Gastroesophageal sphincter (tissue), 4 donors: Measurements from ENCODE around the gene ACSS1. TPM values are rescaled to one million over a fixed set of nuclear protein-coding genes. Genes with fewer than 3 reads are reported as not detected.

Experiments used
- ATAC-seq: fragments of 150-250 bp; one replicate; pipeline ENCODE4 v1.9.1; 2016; ENCODE audit warnings: mild to moderate bottlenecking, moderate library complexity
- H3K27ac ChIP-seq, 4 donors: fragments of 200-600 bp; sonication (generic) in 3 of 4; 1 replicate in 3 of 4; 2 replicates in 1 of 4; pipeline ENCODE4 v1.5.1; 2016 to 2019
- H3K27me3 ChIP-seq: fragments of 200-600 bp; sonication (generic); one replicate; pipeline ENCODE4 v1.5.1; 2019
- H3K36me3 ChIP-seq, 2 donors: fragments of 200-600 bp; sonication (generic); one replicate each; pipeline ENCODE4 v1.5.1; 2019; ENCODE audit warnings: control low read depth in 1 of 2
- H3K4me1 ChIP-seq, 3 donors: fragments of 200-600 bp; sonication (generic); 1 replicate in 2 of 3; 2 replicates in 1 of 3; pipeline ENCODE4 v1.5.1; 2016 to 2019; ENCODE audit warnings: control low read depth in 2 of 3
- H3K4me3 ChIP-seq, 2 donors: fragments of 200-600 bp; sonication (generic); one replicate each; pipeline ENCODE4 v1.5.1; 2019; ENCODE audit warnings: mild to moderate bottlenecking in 1 of 2, moderate library complexity in 1 of 2
- H3K9me3 ChIP-seq, 3 donors: fragments of 200-600 bp; sonication (generic); one replicate each; pipeline ENCODE4 v1.5.1; 2017 to 2019; ENCODE audit warnings: control low read depth in 2 of 3
- EP300 ChIP-seq: sonication (generic); formaldehyde crosslinking; IDR thresholded peaks from one replicate; pipeline ENCODE4 v1.6.1; 2017; ENCODE audit warnings: antibody characterized with exemption, mild to moderate bottlenecking
- POLR2A ChIP-seq, 2 donors: fragments of 450-650 bp; IDR thresholded peaks; one replicate each; pipeline ENCODE4 v1.6.1; 2017; ENCODE audit warnings: antibody characterized with exemption in 2 of 2, mild to moderate bottlenecking in 2 of 2, moderate library complexity in 1 of 2
- POLR2AphosphoS5 ChIP-seq: sonication (generic); formaldehyde crosslinking; IDR thresholded peaks from one replicate; pipeline ENCODE4 v1.6.1; 2017; ENCODE audit warnings: antibody characterized with exemption
- WGBS, 2 donors: methylation state at CpG; one replicate each; pipeline ENCODE4 v1.1.5; 2018; ENCODE audit warnings: low coverage in 1 of 2; 5-methylcytosine and 5-hydroxymethylcytosine counted together
- total RNA-seq, 4 donors: library from RNA; depleted of rRNA; stranded (reverse); fragments of >200 nt; gene quantifications; one replicate each; pipeline ENCODE4 v1.1.0, GENCODE V29; 2016
- TF ChIP-seq, protein P1 (sequence below), 4 experiments: fragments of 200-600 bp in 2 of 4; fragments of 450-650 bp in 2 of 4; sonication (generic) in 1 of 4; IDR thresholded peaks; one replicate each; pipeline ENCODE4 v1.5.1; 2017 to 2019; ENCODE audit warnings: antibody characterized with exemption in 4 of 4, mild to moderate bottlenecking in 2 of 4, moderate library complexity in 2 of 4

The ACSS1 gene
- total RNA-seq, 4 donors from 2014 or later, result 44.7 to 105 (median 61.6) TPM

DNA sequence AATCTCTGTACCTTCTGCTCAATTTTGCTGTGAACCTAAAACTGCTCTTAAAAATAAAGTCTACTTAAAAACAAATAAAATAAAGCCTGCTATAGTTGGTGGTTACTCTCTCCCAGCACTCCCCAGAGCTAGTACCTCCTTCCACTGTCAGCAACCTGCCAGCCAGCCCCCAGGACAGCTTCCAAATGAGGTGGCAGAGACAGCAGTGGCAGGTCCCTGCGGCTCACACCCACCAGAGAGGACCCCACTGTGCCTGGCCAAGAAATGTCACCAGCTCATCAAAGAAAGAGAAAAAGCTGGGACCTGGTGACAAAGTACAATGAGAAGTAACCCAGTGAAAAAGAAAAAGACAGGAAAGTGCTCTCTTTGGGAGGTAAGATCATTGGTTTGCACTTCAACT, 80.6 kb downstream of the ACSS1 start:
- TF ChIP-seq EP300, result no peak
- no peak for TF ChIP-seq POLR2A (IDR thresholded peaks at IDR 0.05)
- TF ChIP-seq, protein P1, sequence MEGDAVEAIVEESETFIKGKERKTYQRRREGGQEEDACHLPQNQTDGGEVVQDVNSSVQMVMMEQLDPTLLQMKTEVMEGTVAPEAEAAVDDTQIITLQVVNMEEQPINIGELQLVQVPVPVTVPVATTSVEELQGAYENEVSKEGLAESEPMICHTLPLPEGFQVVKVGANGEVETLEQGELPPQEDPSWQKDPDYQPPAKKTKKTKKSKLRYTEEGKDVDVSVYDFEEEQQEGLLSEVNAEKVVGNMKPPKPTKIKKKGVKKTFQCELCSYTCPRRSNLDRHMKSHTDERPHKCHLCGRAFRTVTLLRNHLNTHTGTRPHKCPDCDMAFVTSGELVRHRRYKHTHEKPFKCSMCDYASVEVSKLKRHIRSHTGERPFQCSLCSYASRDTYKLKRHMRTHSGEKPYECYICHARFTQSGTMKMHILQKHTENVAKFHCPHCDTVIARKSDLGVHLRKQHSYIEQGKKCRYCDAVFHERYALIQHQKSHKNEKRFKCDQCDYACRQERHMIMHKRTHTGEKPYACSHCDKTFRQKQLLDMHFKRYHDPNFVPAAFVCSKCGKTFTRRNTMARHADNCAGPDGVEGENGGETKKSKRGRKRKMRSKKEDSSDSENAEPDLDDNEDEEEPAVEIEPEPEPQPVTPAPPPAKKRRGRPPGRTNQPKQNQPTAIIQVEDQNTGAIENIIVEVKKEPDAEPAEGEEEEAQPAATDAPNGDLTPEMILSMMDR (IDR thresholded peaks at IDR 0.05), result no peak
- no peak for TF ChIP-seq POLR2AphosphoS5
- H3K27me3 ChIP-seq, result no peaks in the 10 kb centered on the region
- ATAC-seq, result no peak
- H3K36me3 ChIP-seq, result peaks cover 0 to 77% of the 10 kb centered on the region in 2 donors
- H3K4me3 ChIP-seq, result no peak overlapping the region
- H3K27ac ChIP-seq, result no peak overlapping the region
- H3K9me3 ChIP-seq, result no peaks in the 10 kb centered on the region
- peaks cover 0 to 13% (median 0%) of the 10 kb centered on the region in 3 donors for H3K4me1 ChIP-seq
- WGBS, 2 donors, result 83% methylated on average over 1 of the region's 1 CpG; no CpG with 5 or more reads in 1 of the 2 donors

GRCh38 chr20:24972341-24972740, 85.6 kb downstream of the ACSS1 start:
- WGBS, 2 donors, result no CpG with 5 or more reads among the region's 2 CpGs
- no peak overlapping the region for H3K4me3 ChIP-seq
- peaks cover 3 to 82% of the 10 kb centered on the region in 2 donors for H3K36me3 ChIP-seq
- H3K27me3 ChIP-seq, result no peaks in the 10 kb centered on the region
- no peak overlapping the region for H3K27ac ChIP-seq
- no peak for ATAC-seq
- no peaks in the 10 kb centered on the region for H3K4me1 ChIP-seq
- H3K9me3 ChIP-seq, result no peaks in the 10 kb centered on the region
- no peak for TF ChIP-seq POLR2AphosphoS5
- no peak for TF ChIP-seq POLR2A (IDR thresholded peaks at IDR 0.05)
- TF ChIP-seq EP300, result no peak
- TF ChIP-seq, protein P1 (IDR thresholded peaks at IDR 0.05), result no peak

GRCh38 chr20:24971376-24972101, 86.4 kb downstream of the ACSS1 start:
- WGBS, 2 donors, result 65 to 71% methylated on average over 6 of the region's 6 CpGs

DNA sequence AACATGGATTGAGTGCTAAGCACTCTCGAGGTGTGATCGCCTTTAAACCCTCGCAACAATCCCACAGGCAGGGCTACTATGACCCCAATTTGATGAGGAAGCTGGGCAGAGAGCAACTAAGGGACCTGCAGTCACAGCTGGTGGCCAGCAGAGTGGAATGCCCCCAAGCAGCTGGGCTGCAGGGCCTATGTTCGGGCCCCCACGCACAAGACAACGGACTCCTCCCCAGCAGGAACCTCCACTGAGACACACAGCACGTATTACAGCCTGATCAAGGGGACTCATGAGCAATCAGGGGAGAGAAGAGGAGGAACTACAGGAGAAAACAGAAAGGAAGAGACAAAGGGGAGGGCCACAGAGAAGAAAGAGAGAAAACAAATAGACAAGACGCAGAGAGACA, 87.2 kb downstream of the ACSS1 start:
- ATAC-seq, result no peak
- Histone ChIP-seq H3K27ac (no peak overlapping the region), H3K4me1 (no peaks in the 10 kb centered on the region), H3K36me3 (peaks cover 3 to 83% of the 10 kb centered on the region in 2 donors), H3K9me3 (no peaks in the 10 kb centered on the region), H3K4me3 (no peak overlapping the region), H3K27me3 (no peaks in the 10 kb centered on the region)
- no peak for TF ChIP-seq POLR2A (IDR thresholded peaks at IDR 0.05)
- TF ChIP-seq EP300, result no peak
- TF ChIP-seq, protein P1 (IDR thresholded peaks at IDR 0.05), result no peak
- no peak for TF ChIP-seq POLR2AphosphoS5
- WGBS, 2 donors, result 92 to 100% methylated on average over 3 to 8 of the region's 8 CpGs

More at GRCh38 chr20:24971376-24972101, 86.4 kb downstream of the ACSS1 start:
- H3K4me1 ChIP-seq, result no peaks in the 10 kb centered on the region
- H3K27ac ChIP-seq, result no peak overlapping the region
- no peak overlapping the region for H3K4me3 ChIP-seq
- no peaks in the 10 kb centered on the region for H3K9me3 ChIP-seq
- no peaks in the 10 kb centered on the region for H3K27me3 ChIP-seq
- H3K36me3 ChIP-seq, result peaks cover 3 to 82% of the 10 kb centered on the region in 2 donors
- no peak for ATAC-seq
- TF ChIP-seq POLR2A (IDR thresholded peaks at IDR 0.05), result no peak
- TF ChIP-seq, protein P1 (IDR thresholded peaks at IDR 0.05), result no peak
- TF ChIP-seq POLR2AphosphoS5, result no peak
- TF ChIP-seq EP300, result no peak

- Histone ChIP-seq H3K4me3 (no peak overlapping the region), H3K36me3 (peaks cover 3 to 90% of the 10 kb centered on the region in 2 donors), H3K4me1 (no peaks in the 10 kb centered on the region), H3K27ac (no peak overlapping the region), H3K9me3 (no peaks in the 10 kb centered on the region), H3K27me3 (no peaks in the 10 kb centered on the region)
- ATAC-seq, result no peak
- TF ChIP-seq POLR2A (IDR thresholded peaks at IDR 0.05) (no peak), EP300 (no peak), POLR2AphosphoS5 (no peak)
- TF ChIP-seq, protein P1 (IDR thresholded peaks at IDR 0.05), result no peak
- WGBS, 2 donors, result 82 to 91% methylated on average over 3 of the region's 5 CpGs
Measured at GRCh38 chr20:24970030-24970553, 87.8 kb downstream of the ACSS1 start.
